DMS53 treated with DMSO at 0.1 percent for 48 hours (cell line): ENCODE measurements around the gene RSPRY1.
"Not testable (repeated sequence)": the region's sequence is repeated elsewhere in the genome, so short reads cannot be mapped to it uniquely, and the experiment has no call there.

ENCODE experiments used
- DNase-seq: peaks from one replicate; lab custom pipeline; 2025; ENCODE audit not compliant: unreplicated experiment; lab: John Stamatoyannopoulos, UW

Gene RSPRY1

DNA sequence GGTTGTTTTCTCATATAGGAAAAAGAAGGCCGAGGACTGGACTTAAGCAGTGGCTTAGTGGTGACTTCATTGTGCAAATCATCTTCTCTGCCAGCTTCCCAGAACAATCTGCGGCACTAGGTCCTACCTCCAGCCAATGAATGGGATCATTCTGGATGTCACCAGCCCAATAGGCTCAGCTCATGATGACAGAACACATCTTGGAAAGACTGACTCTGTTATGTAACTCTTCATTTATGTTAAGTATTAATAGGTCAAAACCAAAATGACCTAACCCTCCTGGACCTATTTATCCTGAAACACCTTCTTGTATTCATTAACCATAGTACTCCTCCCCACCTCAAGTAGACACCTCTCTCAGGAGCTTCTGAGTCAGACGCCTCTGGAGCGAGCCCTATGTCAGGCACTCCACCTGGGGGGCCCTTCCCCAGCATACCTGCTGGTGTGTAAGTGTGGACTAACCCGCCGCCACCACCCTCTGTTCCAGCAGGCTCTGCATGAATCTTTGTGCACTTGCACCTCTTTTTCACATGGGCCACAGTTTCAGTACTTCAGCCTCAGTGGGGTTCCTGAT is 66.1 kb downstream of the RSPRY1 start:
- DNase-seq: no peak

GRCh38 chr16:57253466-57253865 is 67.3 kb downstream of the RSPRY1 start:
- DNase-seq: no peak

DNA sequence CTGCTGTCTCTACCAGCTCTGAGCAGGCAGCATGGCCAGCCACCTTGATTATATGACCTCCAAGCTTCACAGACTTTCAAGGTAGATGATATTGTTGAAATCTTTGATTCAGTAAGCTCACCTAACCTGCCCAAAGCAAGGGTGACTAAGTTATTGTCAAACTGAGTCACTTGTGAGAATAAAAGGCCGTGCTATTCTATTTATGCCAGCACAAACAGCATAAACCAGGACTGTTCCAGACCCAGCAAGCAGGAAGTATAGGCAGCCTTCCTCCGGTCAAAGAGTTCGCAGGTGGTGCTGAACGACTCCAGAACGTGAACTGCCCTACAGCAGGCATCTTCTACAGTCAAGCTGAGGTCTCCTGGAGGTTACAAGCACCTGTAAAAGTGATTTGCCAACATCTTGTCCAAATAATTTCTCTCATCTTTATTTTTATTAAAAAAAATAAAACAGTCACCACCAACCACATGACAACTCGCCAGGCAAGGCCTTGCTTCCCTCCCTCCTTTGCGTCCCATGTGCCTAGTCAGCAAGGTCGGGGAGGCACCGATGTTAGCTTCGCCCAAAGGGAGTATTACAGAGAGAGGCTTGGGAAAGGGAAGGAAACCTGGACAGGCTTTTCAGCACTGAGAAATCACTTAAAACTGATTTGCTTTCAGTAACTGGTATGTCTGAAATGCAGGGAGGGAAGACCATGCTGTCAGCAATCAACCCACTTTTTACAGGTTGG is 69.7 kb downstream of the RSPRY1 start:
- DNase-seq: no peak

- no peak for DNase-seq
Observed at GRCh38 chr16:57256601-57257395, 70.7 kb downstream of the RSPRY1 start.

DNA sequence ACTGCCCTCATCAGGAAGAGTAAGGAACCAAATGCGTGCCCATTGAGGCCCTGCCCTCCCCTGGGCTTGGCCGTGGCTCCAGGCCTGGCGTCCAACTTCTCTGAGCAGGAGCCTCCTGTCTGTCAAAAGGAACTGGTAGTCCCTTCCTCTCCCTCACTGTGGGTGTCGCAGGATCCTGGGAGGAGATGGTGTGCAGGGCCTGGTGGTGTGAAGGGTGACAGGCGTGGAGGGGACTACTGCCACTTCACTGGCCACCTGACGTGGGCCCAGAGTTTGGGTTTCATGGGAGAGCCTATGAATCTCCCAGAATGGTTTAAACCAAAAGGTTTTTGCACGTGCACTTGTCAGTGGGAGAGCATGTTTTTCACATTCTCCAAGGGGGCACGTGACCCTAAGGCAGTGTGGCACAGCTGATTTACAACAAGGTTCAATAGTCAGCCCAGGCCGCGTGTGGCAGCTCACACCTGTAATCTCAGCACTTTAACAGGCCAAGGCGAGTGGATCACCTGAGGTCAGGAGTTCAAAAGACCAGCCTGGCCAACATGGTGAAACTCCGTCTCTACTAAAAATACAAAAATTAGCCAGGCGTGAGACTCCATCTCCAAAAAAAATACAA is 71.4 kb downstream of the RSPRY1 start:
- DNase-seq: no peak

- no peak for DNase-seq
Observed at GRCh38 chr16:57258226-57258909, 72.2 kb downstream of the RSPRY1 start.

- no peak for DNase-seq
Observed at GRCh38 chr16:57258910-57259475, 72.9 kb downstream of the RSPRY1 start.

DNA sequence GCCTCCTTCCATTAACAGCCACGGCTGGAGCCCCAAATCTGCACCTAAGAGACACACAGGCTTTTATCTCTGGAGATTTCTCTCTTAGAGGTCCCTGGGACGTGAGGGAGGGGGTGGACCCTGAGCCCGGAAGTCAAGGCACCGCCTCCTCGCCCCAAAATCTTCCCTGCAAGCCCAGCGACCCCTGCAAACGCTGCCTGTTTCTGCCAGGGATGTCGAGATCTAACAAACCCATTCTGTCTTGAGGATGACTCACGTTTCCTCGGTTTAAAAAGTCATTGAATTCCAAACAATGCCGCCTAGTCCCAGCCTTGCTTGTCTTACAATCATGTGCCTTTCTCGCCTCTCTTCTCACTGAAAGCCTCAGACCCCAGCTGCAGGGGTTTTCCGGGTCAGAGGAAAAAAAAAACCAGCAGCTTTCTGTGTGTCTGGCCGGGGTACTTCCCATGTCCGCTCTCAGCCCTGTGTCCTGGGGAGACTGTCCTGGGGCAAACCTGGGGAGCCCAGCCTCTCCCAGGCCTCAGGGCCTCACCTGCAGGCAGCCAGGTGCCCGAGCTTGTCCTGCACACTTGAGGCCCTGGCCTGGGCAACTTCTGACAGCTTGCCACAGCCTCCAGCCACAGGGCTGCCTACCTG is 74.3 kb downstream of the RSPRY1 start:
- DNase-seq: no peak

GRCh38 chr16:57261806-57262205 is 75.7 kb downstream of the RSPRY1 start:
- no peak for DNase-seq

GRCh38 chr16:57262841-57263540 is 76.9 kb downstream of the RSPRY1 start:
- no peak for DNase-seq

DNA sequence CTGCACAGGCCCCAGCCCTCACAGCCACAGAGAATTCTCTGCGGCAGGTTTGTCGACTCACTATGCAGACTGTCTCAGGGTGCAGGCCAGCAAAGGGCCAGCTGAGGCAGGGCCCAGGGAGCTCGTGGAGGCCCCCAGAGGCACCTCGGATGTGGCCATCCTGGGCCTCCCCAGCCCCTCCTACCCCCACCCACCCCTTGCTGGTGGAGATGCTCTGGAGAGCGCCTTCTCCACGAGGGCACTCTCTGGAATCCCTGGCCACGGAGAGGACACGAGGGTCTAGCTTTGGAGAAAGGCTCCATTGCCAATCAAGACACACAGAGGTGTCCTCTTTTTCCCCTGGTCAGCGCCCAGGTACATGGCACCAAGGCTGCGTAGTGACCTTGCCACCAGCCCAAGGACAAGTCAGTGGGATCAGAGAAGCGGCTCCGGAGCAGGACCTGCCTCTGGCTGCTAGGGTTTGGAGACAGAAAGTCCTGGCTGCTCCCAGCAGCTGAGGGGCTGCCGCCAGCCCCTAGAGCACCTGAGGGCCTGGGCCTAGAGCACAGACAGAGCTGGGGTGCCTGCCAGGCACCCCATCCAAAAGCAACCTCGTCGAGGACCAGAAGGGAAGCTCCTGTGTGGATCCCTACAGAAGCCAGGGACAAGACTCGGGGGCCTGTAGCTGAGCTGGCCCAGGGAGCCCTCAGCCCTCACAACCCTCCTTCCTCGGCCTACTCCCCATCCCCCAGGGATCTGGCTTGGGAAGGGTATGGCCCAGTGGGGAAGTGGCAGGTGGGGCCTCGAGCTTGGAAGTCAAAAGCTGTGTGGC is 77.6 kb downstream of the RSPRY1 start:
- DNase-seq: no peak

- no peak for DNase-seq
Observed at GRCh38 chr16:57264381-57264780, 78.3 kb downstream of the RSPRY1 start.

- no peak for DNase-seq
Observed at GRCh38 chr16:57264950-57265371, 78.8 kb downstream of the RSPRY1 start.

DNA sequence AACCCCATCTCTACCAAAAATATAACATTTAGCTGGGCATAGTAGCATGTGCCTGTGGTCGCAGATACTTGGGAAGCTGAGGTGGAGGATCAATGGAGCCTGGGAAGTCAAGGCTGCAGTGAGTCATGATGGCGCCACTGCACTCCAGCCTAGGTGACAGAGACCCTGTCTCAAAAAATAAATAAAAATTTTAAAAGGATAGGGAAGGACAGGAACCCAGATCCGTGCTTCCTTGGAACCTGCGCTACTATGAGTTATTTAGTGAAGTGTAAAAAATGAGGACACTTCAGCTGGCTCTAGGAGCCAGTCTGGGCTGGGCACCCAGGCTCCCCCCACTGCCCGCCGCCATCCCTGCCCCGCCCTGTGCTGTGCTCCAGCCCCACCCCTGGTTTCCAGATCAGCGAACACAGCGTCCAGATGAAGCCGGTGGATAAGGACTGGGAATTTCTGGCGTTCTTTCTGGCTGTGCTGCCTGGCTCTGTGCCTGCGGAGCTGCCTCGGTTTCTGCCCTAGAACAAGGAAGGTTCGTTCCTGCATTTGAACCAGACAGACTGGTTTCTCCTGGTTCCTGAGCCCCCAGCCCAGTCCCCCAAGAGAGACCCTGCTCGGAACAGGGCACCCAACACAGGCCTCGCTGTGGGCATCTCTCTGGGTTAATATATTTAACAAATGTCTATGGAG is 79.9 kb downstream of the RSPRY1 start:
- DNase-seq: no peak

DNA sequence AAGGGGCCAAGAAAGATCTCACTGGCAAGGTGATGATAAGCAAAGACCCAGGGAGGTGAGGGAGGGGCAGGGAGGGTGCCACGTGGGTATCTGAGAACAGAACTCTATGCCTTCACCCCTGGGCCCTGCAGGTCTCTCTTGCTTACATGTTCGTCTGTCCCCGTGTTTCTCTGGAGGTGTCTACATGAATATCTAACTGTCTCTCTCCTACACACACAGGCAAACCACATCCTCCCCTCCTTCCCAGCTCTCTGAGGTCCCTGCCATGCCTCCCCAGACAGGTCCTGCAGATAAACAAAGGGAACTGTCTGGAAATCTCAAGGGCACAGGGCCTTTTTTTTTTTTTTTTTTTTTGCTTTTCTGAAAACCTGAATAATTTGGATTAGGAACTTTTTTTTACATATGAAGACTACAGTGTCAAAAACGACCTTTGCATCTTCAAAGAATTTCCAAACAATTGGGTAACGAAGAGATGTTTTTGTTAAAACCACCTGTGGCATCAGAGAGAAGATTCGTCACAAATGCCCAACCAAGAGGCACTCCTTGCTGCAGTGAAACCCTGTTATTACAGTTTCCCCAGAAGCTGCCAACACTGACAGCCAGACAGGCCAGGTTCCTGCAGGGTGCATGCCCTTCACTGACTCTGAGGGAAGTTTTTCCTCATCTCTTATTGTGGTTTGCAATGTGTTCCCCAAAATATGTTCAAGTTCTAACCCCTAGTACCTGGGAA is 80.6 kb downstream of the RSPRY1 start:
- DNase-seq: no peak

DNA sequence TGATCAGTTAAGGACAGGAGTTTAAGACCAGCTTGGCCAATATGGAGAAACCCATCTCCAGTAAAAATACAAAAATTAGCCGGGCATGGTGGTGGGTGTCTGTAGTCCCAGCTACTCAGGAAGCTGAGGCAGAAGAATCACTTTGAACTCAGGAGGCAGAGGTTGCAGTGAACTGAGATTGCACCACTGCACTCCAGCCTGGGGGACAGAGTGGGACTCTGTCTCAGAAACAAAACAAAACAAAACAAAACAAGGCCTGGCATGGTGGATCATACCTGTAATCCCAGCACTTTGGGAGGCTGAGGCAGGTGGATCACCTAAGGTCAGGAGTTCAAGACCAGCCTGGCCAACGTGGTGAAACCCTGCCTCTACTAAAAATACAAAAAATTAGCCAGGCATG is 81.2 kb downstream of the RSPRY1 start:
- DNase-seq: not testable (repeated sequence)
